PFSK-1 (cell line): ENCODE measurements around the gene PTDSS2.

ENCODE experiments used
- FOXP2 ChIP-seq: optimal IDR thresholded peaks from 2 replicates; pipeline ENCODE3; 2011; ENCODE audit warnings: borderline replicate concordance, control low read depth, inconsistent platforms; ENCODE audit not compliant: insufficient read depth; ENCODE audit errors: extremely low read length, extremely low read depth
- POLR2AphosphoS5 ChIP-seq: IDR thresholded peaks from 2 replicates; pipeline ENCODE4 v1.6.1; 2012; ENCODE audit warnings: low read depth, mild to moderate bottlenecking, control low read depth, low read length, moderate library complexity
- REST ChIP-seq, 2 experiments: IDR thresholded peaks; 2 replicates each; pipeline versions ENCODE4 v1.6.1 to v1.8.0; 2011 to 2012; ENCODE audit warnings: low read depth in 2 of 2, low read length in 2 of 2, control low read depth in 1 of 2, inconsistent platforms in 1 of 2, mild to moderate bottlenecking in 1 of 2, moderate library complexity in 1 of 2; ENCODE audit not compliant: insufficient read depth in 1 of 2
- SIN3A ChIP-seq: IDR thresholded peaks from 2 replicates; pipeline ENCODE4 v1.6.1; 2012; ENCODE audit warnings: mild to moderate bottlenecking, low read length, moderate library complexity, borderline replicate concordance; ENCODE audit not compliant: insufficient read depth
- TAF1 ChIP-seq: IDR thresholded peaks from 2 replicates; pipeline ENCODE4 v1.6.1; 2012; ENCODE audit warnings: low read length, control low read depth, borderline replicate concordance; ENCODE audit not compliant: insufficient read depth

The PTDSS2 gene

DNA sequence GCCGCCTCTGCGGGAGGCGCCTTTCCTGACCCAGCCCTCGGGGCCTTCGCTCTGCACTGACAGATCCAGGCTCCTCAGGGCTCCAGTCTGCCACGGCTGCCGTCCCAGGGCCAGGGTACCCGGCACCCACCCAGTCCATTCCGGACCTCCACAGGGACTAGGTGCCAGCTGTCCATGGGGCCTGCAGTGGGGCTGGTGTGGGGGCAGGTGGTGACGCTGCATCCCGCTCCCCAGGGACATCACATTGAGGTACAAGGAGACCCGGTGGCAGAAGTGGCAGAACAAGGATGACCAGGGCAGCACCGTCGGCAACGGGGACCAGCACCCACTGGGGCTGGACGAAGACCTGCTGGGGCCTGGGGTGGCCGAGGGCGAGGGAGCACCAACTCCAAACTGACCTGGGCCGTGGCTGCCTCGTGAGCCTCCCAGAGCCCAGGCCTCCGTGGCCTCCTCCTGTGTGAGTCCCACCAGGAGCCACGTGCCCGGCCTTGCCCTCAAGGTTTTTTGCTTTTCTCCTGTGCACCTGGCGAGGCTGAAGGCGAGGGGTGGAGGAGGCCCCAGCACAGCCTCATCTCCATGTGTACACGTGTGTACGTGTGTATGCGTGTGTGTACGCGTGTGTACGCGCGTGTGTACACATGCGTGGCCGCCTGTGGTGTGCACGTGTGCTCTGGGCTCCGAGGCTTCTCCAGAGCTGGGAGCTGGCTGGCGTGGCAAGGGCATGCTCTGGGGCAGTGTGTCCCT lies 40.3 kb downstream of the PTDSS2 start:
- TF ChIP-seq FOXP2 (no peak), SIN3A (no peak), REST (IDR thresholded peaks at IDR 0.05; ENCODE audit: insufficient read depth in 1 of 2, low read depth in 2 of 2, low read length in 2 of 2) (no peak), TAF1 (no peak), POLR2AphosphoS5 (no peak)

DNA sequence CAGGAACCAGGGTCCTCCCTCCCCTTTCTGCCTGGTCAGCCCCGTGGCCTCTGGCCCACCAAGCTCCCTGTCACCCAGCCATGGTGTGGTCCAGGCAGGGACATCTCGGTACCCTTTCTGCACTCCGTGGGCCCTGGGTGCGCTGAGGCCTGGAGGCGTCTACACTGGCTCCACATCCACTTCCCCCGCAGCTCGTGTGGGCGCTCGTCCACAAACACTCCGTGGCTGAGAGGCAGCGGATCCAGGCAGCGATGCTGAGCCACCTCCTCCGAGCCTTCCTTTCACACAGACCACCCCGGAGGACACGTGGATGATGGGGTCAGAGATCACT lies 40.8 kb downstream of the PTDSS2 start:
- no peak for TF ChIP-seq TAF1
- no peak for TF ChIP-seq REST (IDR thresholded peaks at IDR 0.05; ENCODE audit: insufficient read depth in 1 of 2, low read depth in 2 of 2, low read length in 2 of 2)
- no peak for TF ChIP-seq SIN3A
- no peak for TF ChIP-seq POLR2AphosphoS5
- no peak for TF ChIP-seq FOXP2

DNA sequence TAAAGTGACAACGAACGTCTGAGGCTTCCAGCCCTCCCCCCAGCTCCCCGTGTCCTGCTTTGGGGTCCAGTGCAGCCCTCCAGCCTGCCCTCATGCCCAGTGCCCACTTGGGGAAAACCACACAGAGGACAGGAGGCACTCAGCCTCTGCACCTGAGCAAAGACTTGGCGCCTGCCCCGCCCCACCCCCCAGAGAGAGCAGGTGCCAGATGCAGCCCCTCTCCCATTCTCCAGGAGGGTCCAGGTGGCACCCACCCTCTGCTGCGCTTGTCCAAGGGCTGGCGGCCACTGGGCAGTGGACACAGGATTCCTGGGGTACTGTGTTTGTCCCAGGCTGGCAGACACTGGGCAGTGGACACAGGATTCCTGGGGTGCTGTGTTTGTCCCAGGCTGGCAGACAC lies 41.3 kb downstream of the PTDSS2 start:
- TF ChIP-seq TAF1 (no peak), SIN3A (no peak), FOXP2 (no peak), REST (IDR thresholded peaks at IDR 0.05; ENCODE audit: insufficient read depth in 1 of 2, low read depth in 2 of 2, low read length in 2 of 2) (no peak), POLR2AphosphoS5 (no peak)

DNA sequence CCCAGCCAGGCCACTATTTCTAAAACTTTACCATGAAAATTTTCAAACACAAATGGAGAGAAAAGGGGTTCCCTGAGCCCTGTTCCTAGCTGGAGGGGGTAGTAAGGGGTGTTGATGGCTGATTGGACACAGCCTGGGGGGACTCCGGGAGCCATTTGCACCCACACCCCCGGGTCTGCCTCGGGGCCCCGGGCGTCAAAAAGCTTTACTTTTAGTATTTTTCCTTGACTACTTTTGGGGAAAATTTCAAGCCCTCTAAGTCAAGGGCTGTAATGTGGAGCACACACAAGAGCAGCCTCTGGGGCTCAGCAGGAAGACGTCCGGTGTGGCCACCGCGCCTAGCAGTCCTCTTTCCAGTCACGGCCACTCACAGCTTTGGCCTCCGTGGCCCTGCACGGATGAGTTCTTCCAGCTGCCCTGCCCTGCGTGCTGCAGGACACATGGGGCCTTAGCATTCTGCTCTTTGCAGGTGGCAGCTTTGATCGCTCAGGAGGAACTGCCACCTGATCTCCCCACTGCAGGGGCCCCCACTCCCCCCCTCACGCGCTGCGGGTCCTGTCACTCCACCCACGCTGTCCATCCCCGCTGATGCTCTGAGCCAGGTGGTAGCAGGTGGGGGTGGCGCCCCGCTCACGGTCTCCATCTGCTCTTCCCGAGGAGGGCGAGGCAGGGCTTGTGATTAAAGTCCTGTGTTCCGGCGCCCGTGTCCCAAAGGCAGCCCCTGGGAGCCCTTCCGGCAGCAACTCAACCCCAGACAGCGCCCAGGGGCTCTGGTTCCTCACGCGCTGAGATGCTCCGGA lies 42.5 kb downstream of the PTDSS2 start:
- TF ChIP-seq REST (IDR thresholded peaks at IDR 0.05; ENCODE audit: insufficient read depth in 1 of 2, low read depth in 2 of 2, low read length in 2 of 2): no peak
- no peak for TF ChIP-seq FOXP2
- TF ChIP-seq POLR2AphosphoS5: no peak
- TF ChIP-seq TAF1: no peak
- no peak for TF ChIP-seq SIN3A
